ENCODE measurements around the gene KLK10.
A peak's percentile ranks its signal among the peaks of the same experiment; 100 is the strongest.

The KLK10 gene

DNA sequence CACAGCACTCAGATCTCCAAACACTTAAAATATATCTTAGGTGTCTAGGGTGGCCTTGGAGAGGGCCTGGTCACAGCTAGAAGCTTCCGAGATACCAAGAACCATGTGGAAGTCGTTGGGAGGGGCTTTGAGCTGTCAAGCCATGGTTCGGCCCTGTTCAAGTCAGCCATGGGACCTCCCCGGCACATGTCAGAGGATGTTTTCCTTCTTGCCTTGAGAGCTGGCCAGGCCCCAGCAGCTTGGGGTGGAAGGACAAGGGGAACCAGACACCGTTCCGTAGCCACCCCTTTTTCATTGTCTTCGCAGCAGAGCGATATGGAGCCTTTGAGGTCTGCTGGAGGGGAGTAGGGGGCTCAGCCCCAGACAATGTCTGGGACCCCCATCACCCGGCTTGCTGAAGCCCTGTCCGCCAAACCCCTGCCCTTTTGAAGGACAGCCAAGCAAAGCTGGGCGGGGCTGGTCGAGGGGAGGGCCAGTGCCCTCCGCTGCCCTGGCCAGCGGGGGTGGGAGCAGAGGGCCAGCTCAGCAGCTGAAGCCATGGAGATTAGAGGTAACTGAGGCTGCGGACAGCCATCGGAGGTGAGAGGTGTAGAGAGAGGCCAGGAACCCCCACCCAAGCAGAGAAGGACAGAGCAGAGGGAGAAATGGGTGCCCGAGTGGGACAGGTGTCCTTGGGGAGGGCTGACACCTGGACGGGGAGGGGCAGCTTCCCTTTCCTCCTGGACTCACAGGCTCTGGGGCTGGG is 6.5 kb upstream of the KLK10 start:
- no peak for DNase-seq

DNA sequence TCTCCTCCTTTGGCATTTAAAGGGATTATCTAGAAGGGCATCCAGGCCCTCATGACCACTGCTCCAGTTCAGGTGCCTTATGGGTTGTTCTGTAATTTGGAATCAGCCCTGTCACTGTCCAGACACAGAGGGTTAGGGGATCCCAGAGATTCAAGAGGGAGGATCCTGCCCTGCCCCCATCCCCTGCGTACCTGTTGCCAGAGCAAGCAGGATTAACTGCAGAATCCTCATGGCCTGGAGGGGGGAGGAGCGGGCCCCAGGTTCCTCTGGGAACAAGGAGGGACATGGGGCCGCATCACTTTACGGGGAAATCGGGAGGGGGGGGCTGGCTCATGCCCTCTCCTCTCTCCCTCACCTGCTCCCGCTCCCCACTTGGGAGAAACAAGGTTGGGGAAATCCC is 5.9 kb upstream of the KLK10 start:
- no peak for DNase-seq

DNA sequence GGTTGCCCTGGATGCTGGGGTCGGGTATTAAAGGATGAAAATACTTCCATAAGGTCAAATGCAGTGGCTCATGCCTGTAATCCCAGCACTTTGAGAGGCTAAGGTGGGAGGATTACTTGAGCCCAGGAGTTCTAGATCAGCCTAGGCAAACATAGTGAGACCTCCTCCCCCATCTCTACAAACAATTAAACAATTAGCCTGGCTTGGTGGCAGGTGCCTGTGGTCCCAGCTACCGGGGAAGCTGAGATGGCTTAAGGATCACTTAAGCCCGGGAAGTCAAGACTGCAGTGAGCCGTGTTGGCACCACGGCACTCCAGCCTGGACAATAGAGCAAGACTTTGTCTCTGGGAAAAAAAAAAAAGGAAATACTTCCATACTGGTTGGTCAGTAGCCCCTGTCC is 5.4 kb upstream of the KLK10 start:
- no peak for DNase-seq

DNA sequence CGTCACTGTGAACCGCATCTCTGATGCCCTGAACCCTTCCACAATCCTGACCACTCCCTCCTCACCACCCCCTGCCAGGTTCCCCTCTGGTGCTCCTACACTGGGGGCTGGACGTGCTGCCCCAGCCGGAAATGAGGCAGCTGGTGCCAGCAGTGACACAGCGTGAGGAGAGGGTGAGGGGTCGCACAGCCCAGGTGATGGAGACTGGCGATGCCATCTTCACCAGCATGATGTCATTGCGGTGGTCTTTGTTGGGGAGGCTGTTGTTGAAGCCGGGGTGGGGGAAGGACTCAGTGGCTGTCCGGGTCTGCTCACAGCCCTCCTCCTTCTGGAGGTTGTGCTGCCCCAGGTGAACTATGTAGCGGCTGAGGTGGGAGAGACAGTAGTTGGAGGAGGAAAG is 4.4 kb upstream of the KLK10 start:
- DNase-seq: no peak

DNA sequence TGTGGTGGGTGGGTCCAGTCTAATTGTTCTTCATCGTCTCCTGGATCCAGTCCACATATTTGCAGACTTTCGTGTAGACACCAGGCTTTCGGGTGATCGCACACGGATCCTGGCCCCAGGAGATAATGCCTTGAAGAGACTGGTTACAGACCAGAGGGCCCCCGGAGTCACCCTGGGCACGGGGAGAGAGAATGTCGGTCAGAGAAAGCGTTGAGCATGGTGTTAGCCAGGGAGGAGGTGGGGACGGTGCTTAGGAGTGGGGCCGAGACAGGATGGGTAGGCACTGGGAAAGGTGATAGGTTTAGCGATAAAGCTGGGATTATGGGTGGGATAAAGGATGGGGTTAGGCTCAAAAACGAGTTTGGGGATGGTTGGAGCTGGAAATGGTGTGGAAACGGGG is 3.0 kb upstream of the KLK10 start:
- DNase-seq: no peak

DNA sequence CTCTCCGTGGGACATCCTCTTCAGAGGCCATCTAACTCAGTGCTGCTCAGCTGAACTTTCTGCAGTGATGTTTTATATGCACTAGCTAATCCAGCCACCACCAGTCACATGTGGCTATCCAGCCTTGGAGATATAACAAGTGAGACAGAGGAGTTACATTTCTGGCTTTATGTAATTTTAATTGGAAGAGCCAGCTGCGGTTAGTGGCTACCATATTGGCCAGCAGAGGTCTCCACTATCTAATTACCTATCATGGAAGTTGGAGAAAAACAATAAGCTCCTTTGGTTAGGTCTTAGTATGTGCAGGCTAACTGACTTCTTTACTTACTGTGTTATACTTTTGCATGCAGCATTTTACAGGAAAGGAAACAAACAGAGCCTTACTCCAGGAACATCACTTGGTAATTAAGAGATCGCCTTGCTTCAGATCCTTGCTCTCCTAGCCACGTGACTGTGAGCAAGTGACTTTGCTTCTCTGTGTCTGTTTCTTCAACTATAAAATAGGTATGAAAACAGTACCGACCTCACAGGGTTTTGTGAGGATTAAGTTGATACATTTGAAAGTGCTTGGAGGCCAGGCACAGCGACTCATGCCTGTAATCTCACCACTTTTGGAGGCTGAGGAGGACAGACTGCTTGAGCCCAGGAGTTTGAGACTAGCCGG is 1.6 kb upstream of the KLK10 start:
- peak in 1 of 2 donors; percentile 40 for DNase-seq

DNA sequence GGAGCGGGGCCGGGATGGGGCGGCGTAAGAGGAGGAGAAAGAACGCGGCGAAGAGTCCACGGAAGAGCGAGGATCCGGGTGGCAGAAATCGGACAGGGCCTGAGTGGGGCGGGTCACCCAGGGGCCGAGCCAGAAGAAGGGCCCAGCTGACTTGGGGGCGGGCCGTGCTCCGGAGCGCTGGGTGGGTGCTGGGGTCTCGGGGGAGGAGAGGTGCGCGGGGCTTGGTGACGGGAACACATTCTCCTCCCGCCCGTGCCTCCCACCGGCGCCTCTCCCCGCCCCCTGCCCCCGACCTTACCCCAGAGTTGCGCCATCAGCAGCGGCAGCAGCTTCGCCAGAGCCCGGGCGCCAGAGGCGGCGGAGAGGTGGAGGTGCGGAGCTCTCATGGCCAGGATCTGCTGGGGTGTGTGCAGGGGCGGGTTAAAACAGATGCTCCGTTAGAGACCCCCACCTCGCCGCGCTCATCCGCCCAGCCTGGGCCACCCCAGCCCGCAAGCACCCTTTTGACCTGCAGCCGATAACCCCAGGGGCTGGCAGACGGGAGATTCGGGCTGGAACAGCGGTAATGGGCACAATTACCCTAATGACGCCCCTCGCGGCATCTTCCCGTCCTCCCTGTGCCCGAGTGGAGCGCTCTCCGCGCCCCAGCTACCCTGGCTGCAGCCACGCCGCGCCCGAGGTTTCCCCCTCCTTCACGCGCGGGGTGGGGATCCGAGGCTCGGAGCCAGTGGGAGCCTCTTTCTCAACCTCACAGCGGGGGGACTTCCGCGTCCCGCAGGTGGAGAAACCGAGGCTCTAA is 565 bp downstream of the KLK10 start:
- no peak for DNase-seq

DNA sequence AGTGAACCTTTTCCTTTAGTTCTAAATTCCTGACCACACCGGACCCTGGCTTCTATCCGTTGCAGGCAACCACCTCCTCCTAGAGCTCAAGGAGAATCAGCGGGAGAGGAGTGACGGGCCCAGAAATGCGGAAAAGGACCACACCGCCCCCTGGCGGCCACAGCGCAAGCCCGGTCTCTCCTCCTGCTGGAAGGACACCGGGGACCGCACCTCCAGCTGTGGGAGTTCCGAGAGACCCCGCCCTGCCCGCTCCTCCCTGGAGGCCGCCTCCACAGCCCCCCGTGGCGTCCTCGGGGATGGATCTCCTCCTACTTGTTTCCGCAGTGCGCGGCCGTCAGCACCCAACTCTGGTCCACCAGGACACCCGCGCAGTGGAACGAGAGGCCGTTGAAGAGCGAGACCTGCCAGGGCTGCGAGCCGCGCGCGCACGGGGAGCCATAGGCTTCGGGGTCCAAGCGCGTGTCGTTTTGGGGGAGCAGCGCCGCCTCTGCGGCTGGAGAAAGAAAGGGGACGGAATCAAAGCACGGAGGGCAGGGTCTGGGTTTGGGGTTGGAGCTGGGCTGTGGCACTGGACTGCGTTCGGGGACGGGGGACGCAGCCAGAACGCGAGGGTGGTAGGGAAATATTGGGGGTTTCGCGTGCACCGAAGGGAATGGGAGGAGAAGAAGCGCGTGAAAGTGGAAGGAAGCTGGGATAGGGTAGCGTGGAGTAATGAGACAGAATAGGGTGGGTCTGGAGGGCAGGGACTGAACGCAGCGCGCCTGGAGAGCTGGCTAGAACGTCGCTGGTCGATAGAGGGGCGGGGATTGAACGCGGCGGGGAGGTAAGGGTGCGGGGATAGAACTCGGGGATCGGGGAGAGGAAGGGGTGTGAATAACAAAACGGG is 2.5 kb downstream of the KLK10 start:
- peak; percentile 27 to 52 for DNase-seq

DNA sequence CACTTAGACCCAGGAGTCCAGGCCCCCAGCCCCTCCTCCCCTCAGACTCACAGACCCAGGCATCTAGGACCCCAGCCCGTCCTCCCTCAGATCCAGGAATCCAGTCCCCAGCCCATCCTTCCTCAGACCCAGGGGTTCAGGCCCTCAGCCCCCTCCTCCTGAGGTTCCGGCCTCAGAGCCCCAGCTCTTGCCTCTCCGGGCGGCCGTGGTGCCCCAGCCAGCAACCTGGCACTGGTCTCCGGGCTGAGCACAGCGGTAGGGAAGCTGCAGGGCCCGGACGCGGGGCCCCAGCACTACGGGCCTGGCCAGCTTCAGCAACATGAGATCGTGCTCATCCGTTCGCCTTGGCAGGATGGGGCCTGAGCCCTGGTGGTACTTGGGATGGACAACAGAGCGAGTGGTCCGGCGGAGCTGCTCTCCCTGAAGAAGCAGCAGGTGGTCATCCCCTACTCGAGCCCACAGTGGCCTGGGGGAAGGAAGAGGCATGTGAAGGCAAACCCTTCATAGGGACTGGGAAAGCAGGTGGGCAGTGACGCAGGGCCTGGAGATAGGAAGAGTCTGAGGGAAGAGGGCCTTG is 3.7 kb downstream of the KLK10 start:
- DNase-seq: no peak

DNA sequence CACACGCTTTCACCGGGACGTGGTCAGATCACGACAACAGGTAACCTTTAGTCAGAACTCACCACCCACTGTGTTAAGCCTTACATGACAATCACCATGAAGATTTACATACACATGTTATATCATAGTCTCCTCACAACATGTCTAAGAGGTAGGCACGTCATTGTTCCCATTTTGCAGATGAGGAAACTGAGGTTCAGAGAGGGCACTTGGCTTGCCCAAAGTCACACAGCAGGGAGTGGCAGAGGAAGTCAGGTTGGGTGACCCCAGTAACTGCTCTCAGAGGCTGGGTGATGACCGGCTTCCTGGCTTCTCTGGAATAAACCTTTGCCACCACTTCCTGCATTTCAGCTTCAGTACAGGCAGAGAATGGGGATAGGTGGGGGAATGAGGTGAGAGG is 5.3 kb downstream of the KLK10 start:
- DNase-seq: no peak

DNA sequence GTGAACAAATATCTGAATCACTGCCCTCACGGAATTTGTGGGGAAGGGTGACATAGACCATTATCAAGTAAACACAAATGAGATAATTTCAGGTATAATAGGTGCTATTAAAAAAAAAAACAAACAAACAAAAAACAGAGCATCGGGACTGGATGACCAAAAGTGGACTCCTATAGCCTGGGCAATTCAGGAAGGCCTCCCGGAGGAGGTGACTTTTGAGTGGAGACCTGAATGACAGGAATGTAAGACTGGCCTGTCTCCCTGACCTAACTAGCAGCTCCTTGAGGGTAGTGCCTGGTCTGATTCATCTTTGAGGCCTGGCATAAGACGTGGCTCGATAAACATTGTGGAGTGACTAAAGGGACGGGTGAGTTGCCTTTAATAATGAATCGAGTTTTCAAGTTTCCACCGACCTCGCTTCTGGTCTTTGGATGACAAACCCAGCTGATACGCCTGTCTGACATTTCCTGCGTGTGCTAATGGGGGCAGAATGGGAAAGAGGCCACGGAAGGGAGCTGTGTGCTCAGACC is 6.8 kb downstream of the KLK10 start:
- no peak for DNase-seq

DNA sequence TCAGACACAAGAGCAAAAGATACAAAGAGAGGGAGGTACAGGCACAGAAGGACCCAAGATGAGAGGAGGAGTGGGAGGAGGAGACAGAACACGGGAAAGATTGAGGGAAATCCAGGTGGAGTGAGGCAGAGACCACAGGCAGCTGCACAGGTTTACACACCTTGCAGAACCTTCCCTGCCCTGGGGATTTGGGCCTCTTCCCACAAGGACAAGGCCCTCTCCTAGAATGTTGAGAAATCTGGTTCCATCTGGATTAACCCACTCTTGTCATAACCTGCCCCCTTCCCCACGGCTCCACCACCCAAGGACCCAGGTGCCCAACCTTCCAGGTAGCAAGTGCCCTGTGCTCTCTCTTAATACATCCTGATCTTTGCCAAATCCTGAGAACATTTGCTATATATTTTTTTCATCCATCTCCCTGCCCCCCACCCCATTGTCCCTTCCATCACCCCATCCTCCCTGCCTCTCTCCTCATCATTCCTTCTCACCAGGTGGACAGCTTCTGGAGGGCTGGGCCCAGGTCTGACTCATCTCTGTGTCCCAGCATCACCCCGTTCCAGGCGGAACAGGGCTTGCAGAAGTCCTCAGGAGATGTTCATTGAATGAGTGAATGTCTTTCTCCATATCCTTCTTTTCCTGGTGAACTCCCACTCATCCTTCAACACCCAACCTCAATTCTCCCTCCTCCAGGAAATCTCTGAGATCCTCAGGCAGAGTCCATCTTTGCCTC is 9.3 kb downstream of the KLK10 start:
- no peak for DNase-seq

DNA sequence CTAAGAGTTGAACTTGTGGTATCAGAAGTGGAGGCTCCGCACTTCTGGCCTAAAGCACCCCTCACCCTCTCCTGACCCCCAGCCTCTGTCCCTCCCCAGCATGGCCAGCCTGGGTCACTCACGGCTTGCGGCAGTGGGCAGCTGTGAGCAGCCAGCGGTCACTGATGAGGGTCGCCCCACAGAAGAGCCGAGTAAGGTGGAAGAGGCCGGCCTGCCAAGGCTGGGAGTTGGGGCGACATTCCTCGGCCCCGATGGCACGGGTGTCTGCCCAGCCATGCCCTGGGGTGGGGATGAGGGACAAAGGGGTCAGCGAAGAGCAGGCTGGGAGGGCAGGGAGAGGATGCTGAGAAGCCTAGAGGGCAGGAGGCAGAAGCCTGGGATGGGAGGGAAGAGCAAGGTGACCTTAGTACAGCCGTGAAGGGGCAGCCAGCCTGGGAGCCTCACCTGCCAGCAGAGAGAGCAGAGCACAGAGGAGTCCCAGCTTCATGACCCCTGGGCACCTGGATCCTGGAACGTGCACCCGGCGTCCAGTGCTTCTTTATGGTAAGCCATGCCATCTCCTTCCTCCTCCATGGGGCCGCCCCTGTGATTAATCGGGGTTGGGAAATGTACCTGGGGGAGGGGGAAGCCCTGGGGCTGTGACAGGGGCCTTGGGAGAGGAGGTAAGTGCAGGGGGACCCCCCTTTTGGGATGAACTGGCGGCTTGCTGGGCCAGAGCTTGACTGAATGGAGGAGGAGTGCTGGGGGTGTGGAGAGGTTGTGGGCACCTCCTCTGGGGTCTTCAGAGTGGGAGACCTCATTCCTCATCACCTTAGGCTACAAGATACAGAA is 10.2 kb downstream of the KLK10 start:
- no peak for DNase-seq

DNA sequence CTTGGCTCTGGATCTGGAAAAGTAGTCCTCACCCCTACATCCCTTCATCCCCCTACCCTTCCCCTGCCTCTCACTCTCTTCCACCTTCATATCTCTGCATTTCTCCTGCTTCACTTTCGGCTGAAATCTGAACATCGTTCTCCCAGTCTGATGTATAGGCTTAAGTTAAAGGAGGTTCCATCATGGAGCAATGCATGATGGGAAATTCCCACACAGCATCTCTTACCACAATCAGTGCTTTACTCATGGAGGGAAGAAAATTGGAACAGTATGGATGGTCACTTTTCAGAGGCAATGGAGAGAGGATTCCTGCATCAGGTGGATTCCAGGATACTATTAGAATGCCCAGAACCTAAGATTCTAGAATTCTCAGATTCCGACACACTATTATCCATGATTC is 12.0 kb downstream of the KLK10 start:
- no peak for DNase-seq

DNA sequence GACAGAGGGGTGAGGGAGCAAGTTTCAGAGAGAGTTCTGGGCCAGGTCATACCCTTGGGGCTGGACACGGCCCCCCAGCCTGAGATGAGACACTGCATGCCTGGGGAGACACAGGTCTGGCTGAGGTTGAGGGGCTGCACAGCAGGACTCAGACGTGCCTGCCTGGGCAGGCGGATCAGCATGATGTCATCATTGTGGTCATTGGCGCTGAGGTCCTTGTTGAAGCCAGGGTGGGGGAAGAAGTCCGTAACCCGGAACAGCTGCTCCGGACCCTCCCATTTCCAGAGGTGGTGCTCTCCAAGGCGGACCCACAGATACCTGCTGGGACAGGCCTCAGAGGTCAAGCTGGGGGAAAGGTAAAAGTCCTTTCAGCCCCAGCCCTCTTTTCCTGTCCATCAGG is 13.1 kb downstream of the KLK10 start:
- DNase-seq: no peak

DNA sequence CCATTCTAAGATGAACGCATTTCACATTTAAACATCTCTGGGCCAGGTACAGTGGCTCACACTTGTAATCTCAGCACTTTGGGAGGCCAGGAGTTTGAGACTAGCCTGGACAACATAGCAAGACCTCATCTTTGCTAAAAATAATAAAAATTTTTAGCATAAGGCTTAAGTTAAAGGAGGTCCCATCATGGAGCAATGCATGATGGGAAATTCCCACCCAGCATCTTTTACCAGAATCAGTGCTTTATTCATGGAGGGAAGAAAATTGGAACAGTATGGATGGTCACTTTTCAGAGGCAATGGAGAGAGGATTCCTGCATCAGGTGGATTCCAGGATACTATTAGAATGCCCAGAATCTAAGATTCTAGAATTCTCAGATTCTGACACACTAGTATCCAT is 14.3 kb downstream of the KLK10 start:
- DNase-seq: no peak

DNA sequence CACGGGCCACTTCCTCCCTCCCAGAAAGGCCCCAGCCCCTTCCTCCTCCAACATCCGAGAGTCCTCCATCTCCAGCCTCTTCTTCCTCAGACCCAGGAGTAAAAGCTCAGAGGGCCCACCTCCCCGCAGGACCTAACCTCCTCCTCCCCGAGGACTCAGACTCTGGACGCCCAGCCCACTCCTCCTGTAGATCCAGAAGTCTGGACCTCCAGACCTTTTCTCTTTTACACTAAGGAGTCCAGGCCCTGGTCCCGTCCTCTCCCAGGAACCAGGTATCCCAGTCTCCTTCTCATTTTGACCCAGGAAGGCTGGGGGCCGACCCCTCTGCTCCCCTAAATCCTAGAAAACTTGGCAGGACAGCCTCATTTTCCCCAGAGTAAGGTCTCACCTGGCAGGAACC is 16.2 kb downstream of the KLK10 start:
- DNase-seq: no peak

DNA sequence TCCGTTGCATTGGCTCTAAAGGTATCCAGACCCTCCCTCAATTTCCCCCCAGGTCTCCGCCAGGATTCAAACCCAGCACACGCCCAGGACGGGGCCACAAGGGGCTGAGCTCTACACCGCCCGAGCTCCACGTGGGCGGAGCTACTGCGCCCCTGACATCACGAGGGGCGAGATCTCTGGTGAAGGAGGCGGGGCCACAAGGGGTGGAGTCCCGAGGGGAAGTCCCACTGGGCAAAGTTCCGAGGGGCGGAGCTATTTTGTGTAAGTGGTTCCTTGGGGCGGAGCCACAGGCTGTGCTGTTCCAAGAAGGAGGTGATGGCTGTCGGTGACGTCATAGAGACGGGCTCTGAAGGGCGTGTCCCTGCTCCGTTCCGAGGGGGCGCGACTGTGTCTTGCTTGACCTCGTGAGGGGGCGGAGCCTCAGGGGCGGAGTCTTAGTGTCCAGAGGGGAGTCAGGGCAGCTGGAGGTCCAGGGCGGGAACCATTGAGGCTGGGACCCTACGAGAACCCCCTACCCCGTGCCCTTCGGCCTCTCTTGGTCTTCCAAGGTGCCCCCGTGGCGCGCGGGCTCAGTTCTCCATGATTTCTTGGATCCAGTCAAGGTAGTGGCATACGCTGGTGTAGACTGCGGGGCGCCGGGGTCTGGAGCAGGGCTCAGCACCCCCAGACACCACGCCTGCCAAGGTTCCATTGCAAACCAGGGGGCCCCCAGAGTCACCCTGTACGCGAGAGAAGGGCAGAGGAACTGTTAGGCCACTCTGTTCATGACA is 16.8 kb downstream of the KLK10 start:
- DNase-seq: peak in 1 of 2 donors; percentile 14

DNA sequence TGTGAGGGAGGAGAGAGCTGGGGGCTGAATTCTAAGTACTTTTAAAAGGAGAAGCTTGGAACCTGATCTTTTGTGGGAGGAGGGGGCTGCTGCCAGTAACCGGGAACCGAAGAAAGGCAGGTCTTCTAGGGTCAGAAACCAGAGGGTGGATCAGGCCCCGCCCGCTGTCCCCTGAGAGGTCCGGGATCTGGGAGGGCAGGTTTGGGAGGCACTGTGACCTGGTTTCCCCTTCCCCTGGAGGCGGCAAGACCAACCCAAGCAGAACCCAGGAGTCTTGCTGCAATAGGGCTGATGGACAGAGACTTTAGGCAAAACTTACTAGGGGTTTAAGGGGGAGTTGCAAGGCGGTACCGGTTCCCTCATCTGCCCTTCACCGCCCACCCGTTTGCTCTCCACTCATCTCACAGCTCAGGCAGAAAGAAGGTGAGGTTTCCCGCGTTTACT is 17.4 kb downstream of the KLK10 start:
- no peak for DNase-seq

DNA sequence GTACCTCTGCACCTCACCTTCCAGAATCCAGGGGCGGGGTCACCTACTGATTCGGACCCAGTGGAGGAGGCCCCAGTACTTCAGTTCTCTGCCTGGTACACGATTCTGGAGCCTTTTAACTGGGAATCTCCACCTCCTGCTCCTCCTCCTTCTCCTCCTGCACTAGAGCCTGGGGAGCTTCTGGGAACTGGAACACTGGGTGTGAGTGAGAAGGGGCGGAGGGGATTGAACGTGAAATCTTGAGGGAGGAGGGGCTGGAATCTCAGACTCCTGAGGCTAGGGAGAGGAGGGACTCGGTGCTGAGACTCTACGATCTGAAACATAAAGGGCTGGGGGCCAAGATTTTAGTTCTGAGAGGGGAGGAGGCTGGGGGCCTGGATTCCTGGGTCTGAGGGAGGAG is 18.0 kb downstream of the KLK10 start, which contains the start of gene KLK8:
TSS of gene KLK8 (minus strand) at position 90 of the 400 bp plus-strand sequence. CDS start 437 bp downstream, outside the sequence.
- DNase-seq: no peak
